ENCODE measurements around the gene SEMA6C.

Gene SEMA6C

GRCh38 chr1:151146412-151147131 is at the start of gene SEMA6C (continued):
- TF ChIP-seq ZNF692 (tag by site-specific recombination; IDR thresholded peaks at IDR 0.05) = peak; percentile 99
- no peak for TF ChIP-seq ZNF140 (tag by site-specific recombination; IDR thresholded peaks at IDR 0.05)
- TF ChIP-seq ZNF677 (tag by site-specific recombination; IDR thresholded peaks at IDR 0.05) = no peak
- TF ChIP-seq ZNF658 (tag by site-specific recombination; IDR thresholded peaks at IDR 0.05) = no peak
- no peak for TF ChIP-seq ELK4 (IDR thresholded peaks at IDR 0.05; ENCODE audit: borderline replicate concordance, low read depth, low read length)
- TF ChIP-seq BCL11A (tag by site-specific recombination; IDR thresholded peaks at IDR 0.05; ENCODE audit: low read depth) = 0 out of 2 replicates have a peak, but pooled peaks have one; percentile 6
- no peak for TF ChIP-seq ZNF837 (tag by site-specific recombination; IDR thresholded peaks at IDR 0.05)
- TF ChIP-seq ZNF792 (tag by site-specific recombination; IDR thresholded peaks at IDR 0.05) = no peak
- no peak for TF ChIP-seq ZNF214 (tag by site-specific recombination; IDR thresholded peaks at IDR 0.05; ENCODE audit: borderline replicate concordance)
- no peak for TF ChIP-seq ZNF624 (tag by site-specific recombination; IDR thresholded peaks at IDR 0.05)
- no peak for TF ChIP-seq ZNF513 (tag by site-specific recombination; IDR thresholded peaks at IDR 0.05)
- TF ChIP-seq ZBTB48 (tag by site-specific recombination; IDR thresholded peaks at IDR 0.05) = no peak; the same call in 1 of the 2 replicates
- no peak for TF ChIP-seq HOXA7 (CRISPR knock-in tag; IDR thresholded peaks at IDR 0.05; ENCODE audit: borderline replicate concordance)
- no peak for TF ChIP-seq HOXC10 (CRISPR knock-in tag; IDR thresholded peaks at IDR 0.05)
- no peak for TF ChIP-seq KLF16 (tag by site-specific recombination; IDR thresholded peaks at IDR 0.05)
- TF ChIP-seq CTCF (tag by site-specific recombination; IDR thresholded peaks at IDR 0.05) = no peak
- no peak for TF ChIP-seq PRDM6 (tag by site-specific recombination; IDR thresholded peaks at IDR 0.05)
- TF ChIP-seq ZNF366 (tag by site-specific recombination; conservative IDR thresholded peaks at IDR 0.05) = peak; percentile 74
- no peak for TF ChIP-seq ZNF391 (tag by site-specific recombination; IDR thresholded peaks at IDR 0.05; ENCODE audit: borderline replicate concordance, low read depth)
- no peak for TF ChIP-seq ZNF660 (tag by site-specific recombination; IDR thresholded peaks at IDR 0.05)
- TF ChIP-seq IKZF3 (tag by site-specific recombination; IDR thresholded peaks at IDR 0.05) = peak; percentile 58
- 0 out of 2 replicates have a peak, but pooled peaks have one; percentile 45 for TF ChIP-seq KLF7 (tag by site-specific recombination; IDR thresholded peaks at IDR 0.05; ENCODE audit: borderline replicate concordance)
- peak; percentile 95 for TF ChIP-seq SP3 (tag by site-specific recombination; IDR thresholded peaks at IDR 0.05)
- peak; percentile 80; the same call in 1 of the 2 replicates for TF ChIP-seq GLIS1 (tag by site-specific recombination; IDR thresholded peaks at IDR 0.05)
- peak; percentile 99 for TF ChIP-seq ZFP69B (tag by site-specific recombination; IDR thresholded peaks at IDR 0.05)
- no peak for TF ChIP-seq ZNF266 (tag by site-specific recombination; IDR thresholded peaks at IDR 0.05; ENCODE audit: low read depth)
- TF ChIP-seq ZNF777 (tag by site-specific recombination; IDR thresholded peaks at IDR 0.05; ENCODE audit: borderline replicate concordance) = no peak
- no peak for TF ChIP-seq ZNF404 (tag by site-specific recombination; IDR thresholded peaks at IDR 0.05)
- no peak for TF ChIP-seq ZSCAN5A (tag by site-specific recombination; IDR thresholded peaks at IDR 0.05)
- TF ChIP-seq ZNF362 (tag by site-specific recombination; IDR thresholded peaks at IDR 0.05) = no peak
- peak; percentile 65 for TF ChIP-seq ZBTB8A (tag by site-specific recombination; IDR thresholded peaks at IDR 0.05)
